GM12878 (cell line): ENCODE results near the gene MOCOS.

Experiments used
- MEF2B ChIP-seq: fragments of 450-650 bp; IDR thresholded peaks from 2 replicates; pipeline ENCODE4 v1.6.1; 2018; ENCODE audit warnings: mild to moderate bottlenecking, moderate library complexity; ENCODE audit not compliant: partially characterized antibody, poor library complexity, severe bottlenecking
- MLLT1 ChIP-seq: fragments of 450-650 bp; IDR thresholded peaks from 2 replicates; pipeline ENCODE4 v1.6.1; 2016; ENCODE audit warnings: mild to moderate bottlenecking
- NR2C2 ChIP-seq: IDR thresholded peaks from 2 replicates; pipeline ENCODE4 v1.6.1; 2011; ENCODE audit warnings: borderline replicate concordance, low read depth; ENCODE audit not compliant: control insufficient read depth, insufficient read length
- POLR2A ChIP-seq: IDR thresholded peaks from 2 replicates; pipeline ENCODE4 v1.6.1; 2011; ENCODE audit warnings: low read depth, mild to moderate bottlenecking, low read length
- RCOR1 ChIP-seq: conservative IDR thresholded peaks from 2 replicates; pipeline ENCODE4 v1.6.1; 2012; ENCODE audit warnings: low read depth, low read length, improper control_type of control experiment
- SIN3A ChIP-seq: IDR thresholded peaks from 2 replicates; pipeline ENCODE4 v1.6.1; 2012; ENCODE audit warnings: low read depth, low read length, improper control_type of control experiment
- TF ChIP-seq, protein P1 (sequence below), 3 experiments: IDR thresholded peaks in 2 of 3; conservative IDR thresholded peaks in 1 of 3; 2 replicates each; pipeline ENCODE4 v1.5.1; 2011; ENCODE audit warnings: low read depth in 3 of 3, low read length in 3 of 3, mild to moderate bottlenecking in 3 of 3, control low read depth in 2 of 3, moderate library complexity in 2 of 3, inconsistent platforms in 1 of 3, mixed read lengths in 1 of 3; ENCODE audit not compliant: control insufficient read depth in 2 of 3, insufficient read depth in 1 of 3; ENCODE audit errors: extremely low read depth in 1 of 3

- TF ChIP-seq, protein P1, sequence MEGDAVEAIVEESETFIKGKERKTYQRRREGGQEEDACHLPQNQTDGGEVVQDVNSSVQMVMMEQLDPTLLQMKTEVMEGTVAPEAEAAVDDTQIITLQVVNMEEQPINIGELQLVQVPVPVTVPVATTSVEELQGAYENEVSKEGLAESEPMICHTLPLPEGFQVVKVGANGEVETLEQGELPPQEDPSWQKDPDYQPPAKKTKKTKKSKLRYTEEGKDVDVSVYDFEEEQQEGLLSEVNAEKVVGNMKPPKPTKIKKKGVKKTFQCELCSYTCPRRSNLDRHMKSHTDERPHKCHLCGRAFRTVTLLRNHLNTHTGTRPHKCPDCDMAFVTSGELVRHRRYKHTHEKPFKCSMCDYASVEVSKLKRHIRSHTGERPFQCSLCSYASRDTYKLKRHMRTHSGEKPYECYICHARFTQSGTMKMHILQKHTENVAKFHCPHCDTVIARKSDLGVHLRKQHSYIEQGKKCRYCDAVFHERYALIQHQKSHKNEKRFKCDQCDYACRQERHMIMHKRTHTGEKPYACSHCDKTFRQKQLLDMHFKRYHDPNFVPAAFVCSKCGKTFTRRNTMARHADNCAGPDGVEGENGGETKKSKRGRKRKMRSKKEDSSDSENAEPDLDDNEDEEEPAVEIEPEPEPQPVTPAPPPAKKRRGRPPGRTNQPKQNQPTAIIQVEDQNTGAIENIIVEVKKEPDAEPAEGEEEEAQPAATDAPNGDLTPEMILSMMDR (IDR thresholded peaks at IDR 0.05 in 2 of 3, conservative IDR thresholded peaks at IDR 0.05 in 1 of 3; ENCODE audit: control insufficient read depth in 2 of 3, extremely low read depth in 1 of 3, insufficient read depth in 1 of 3, low read depth in 3 of 3, low read length in 3 of 3): no peak
- TF ChIP-seq MEF2B (no peak), SIN3A (no peak), POLR2A (no peak), RCOR1 (no peak), MLLT1 (no peak), NR2C2 (no peak)
Measured at GRCh38 chr18:36183987-36184386, 3.3 kb upstream of the MOCOS start.
